ENCODE measurements around the gene CDKN2B.

CDKN2B gene

GRCh38 chr9:21988056-21988990, 20.8 kb downstream of the CDKN2B start:
- Histone ChIP-seq H3K4me3 (ENCODE audit: low read length) (no peak overlapping the region), H3K4me1 (ENCODE audit: control insufficient read depth, insufficient read depth, low read length) (no peaks in the 10 kb centered on the region), H3K27me3 (ENCODE audit: control insufficient read depth, insufficient read depth, low read length) (peaks cover 13% of the 10 kb centered on the region), H3K27ac (ENCODE audit: low read depth, low read length) (no peak overlapping the region), H3K9ac (ENCODE audit: low read length) (no peak overlapping the region), H3K36me3 (ENCODE audit: control insufficient read depth, insufficient read depth, low read length) (no peaks in the 10 kb centered on the region)

GRCh38 chr9:21985964-21986667, 23.0 kb downstream of the CDKN2B start:
- Histone ChIP-seq H3K27ac (ENCODE audit: low read depth, low read length) (no peak overlapping the region), H3K27me3 (ENCODE audit: control insufficient read depth, insufficient read depth, low read length) (peaks cover 10% of the 10 kb centered on the region), H3K9ac (ENCODE audit: low read length) (no peak overlapping the region), H3K4me3 (ENCODE audit: low read length) (no peak overlapping the region), H3K4me1 (ENCODE audit: control insufficient read depth, insufficient read depth, low read length) (no peaks in the 10 kb centered on the region), H3K36me3 (ENCODE audit: control insufficient read depth, insufficient read depth, low read length) (no peaks in the 10 kb centered on the region)

- Histone ChIP-seq H3K27me3 (ENCODE audit: control insufficient read depth, insufficient read depth, low read length) (peaks cover 1% of the 10 kb centered on the region), H3K4me1 (ENCODE audit: control insufficient read depth, insufficient read depth, low read length) (no peaks in the 10 kb centered on the region), H3K4me3 (ENCODE audit: low read length) (no peak overlapping the region), H3K27ac (ENCODE audit: low read depth, low read length) (no peak overlapping the region), H3K36me3 (ENCODE audit: control insufficient read depth, insufficient read depth, low read length) (no peaks in the 10 kb centered on the region), H3K9ac (ENCODE audit: low read length) (no peak overlapping the region)
Measured at GRCh38 chr9:21984101-21984500, 25.0 kb downstream of the CDKN2B start.

GRCh38 chr9:21983561-21983935, 25.6 kb downstream of the CDKN2B start:
- H3K27ac ChIP-seq (ENCODE audit: low read depth, low read length) = no peak overlapping the region
- H3K27me3 ChIP-seq (ENCODE audit: control insufficient read depth, insufficient read depth, low read length) = peaks cover 3% of the 10 kb centered on the region

GRCh38 chr9:21982861-21983560, 26.1 kb downstream of the CDKN2B start:
- Histone ChIP-seq H3K27ac (ENCODE audit: low read depth, low read length) (no peak overlapping the region), H3K27me3 (ENCODE audit: control insufficient read depth, insufficient read depth, low read length) (peaks cover 3% of the 10 kb centered on the region), H3K36me3 (ENCODE audit: control insufficient read depth, insufficient read depth, low read length) (no peaks in the 10 kb centered on the region), H3K9ac (ENCODE audit: low read length) (no peak overlapping the region), H3K4me1 (ENCODE audit: control insufficient read depth, insufficient read depth, low read length) (no peaks in the 10 kb centered on the region), H3K4me3 (ENCODE audit: low read length) (no peak overlapping the region)

More at GRCh38 chr9:21983561-21983935, 25.6 kb downstream of the CDKN2B start:
- Histone ChIP-seq H3K4me1 (ENCODE audit: control insufficient read depth, insufficient read depth, low read length) (no peaks in the 10 kb centered on the region), H3K36me3 (ENCODE audit: control insufficient read depth, insufficient read depth, low read length) (no peaks in the 10 kb centered on the region), H3K4me3 (ENCODE audit: low read length) (no peak overlapping the region), H3K9ac (ENCODE audit: low read length) (no peak overlapping the region)

GRCh38 chr9:21982391-21982790, 26.7 kb downstream of the CDKN2B start:
- Histone ChIP-seq H3K4me3 (ENCODE audit: low read length) (no peak overlapping the region), H3K36me3 (ENCODE audit: control insufficient read depth, insufficient read depth, low read length) (no peaks in the 10 kb centered on the region), H3K27ac (ENCODE audit: low read depth, low read length) (no peak overlapping the region), H3K4me1 (ENCODE audit: control insufficient read depth, insufficient read depth, low read length) (no peaks in the 10 kb centered on the region), H3K27me3 (ENCODE audit: control insufficient read depth, insufficient read depth, low read length) (peaks cover 4% of the 10 kb centered on the region), H3K9ac (ENCODE audit: low read length) (no peak overlapping the region)

- no peak overlapping the region for H3K9ac ChIP-seq (ENCODE audit: low read length)
- H3K27me3 ChIP-seq (ENCODE audit: control insufficient read depth, insufficient read depth, low read length) = peaks cover 39% of the 10 kb centered on the region
- peaks cover 4% of the 10 kb centered on the region for H3K4me1 ChIP-seq (ENCODE audit: control insufficient read depth, insufficient read depth, low read length)
- H3K27ac ChIP-seq (ENCODE audit: low read depth, low read length) = no peak overlapping the region
- no peak overlapping the region for H3K4me3 ChIP-seq (ENCODE audit: low read length)
- no peaks in the 10 kb centered on the region for H3K36me3 ChIP-seq (ENCODE audit: control insufficient read depth, insufficient read depth, low read length)
Measured at GRCh38 chr9:21976334-21976875, 32.7 kb downstream of the CDKN2B start.

- peaks cover 4% of the 10 kb centered on the region for H3K4me1 ChIP-seq (ENCODE audit: control insufficient read depth, insufficient read depth, low read length)
- H3K27me3 ChIP-seq (ENCODE audit: control insufficient read depth, insufficient read depth, low read length) = peaks cover 52% of the 10 kb centered on the region
- no peaks in the 10 kb centered on the region for H3K36me3 ChIP-seq (ENCODE audit: control insufficient read depth, insufficient read depth, low read length)
- H3K27ac ChIP-seq (ENCODE audit: low read depth, low read length) = no peak overlapping the region
- peak overlapping the region; percentile 41 for H3K4me3 ChIP-seq (ENCODE audit: low read length)
- H3K9ac ChIP-seq (ENCODE audit: low read length) = no peak overlapping the region
Measured at GRCh38 chr9:21974722-21975409, 34.2 kb downstream of the CDKN2B start.

GRCh38 chr9:21974343-21974721, 34.8 kb downstream of the CDKN2B start:
- H3K4me3 ChIP-seq (ENCODE audit: low read length) = peak overlapping the region; percentile 41
- no peak overlapping the region for H3K27ac ChIP-seq (ENCODE audit: low read depth, low read length)
- H3K9ac ChIP-seq (ENCODE audit: low read length) = no peak overlapping the region
- H3K4me1 ChIP-seq (ENCODE audit: control insufficient read depth, insufficient read depth, low read length) = peaks cover 4% of the 10 kb centered on the region
- H3K36me3 ChIP-seq (ENCODE audit: control insufficient read depth, insufficient read depth, low read length) = no peaks in the 10 kb centered on the region
- H3K27me3 ChIP-seq (ENCODE audit: control insufficient read depth, insufficient read depth, low read length) = peaks cover 57% of the 10 kb centered on the region

- H3K27me3 ChIP-seq (ENCODE audit: control insufficient read depth, insufficient read depth, low read length) = peaks cover 66% of the 10 kb centered on the region
- no peak overlapping the region for H3K4me3 ChIP-seq (ENCODE audit: low read length)
- H3K27ac ChIP-seq (ENCODE audit: low read depth, low read length) = no peak overlapping the region
- peaks cover 4% of the 10 kb centered on the region for H3K4me1 ChIP-seq (ENCODE audit: control insufficient read depth, insufficient read depth, low read length)
- H3K9ac ChIP-seq (ENCODE audit: low read length) = no peak overlapping the region
- no peaks in the 10 kb centered on the region for H3K36me3 ChIP-seq (ENCODE audit: control insufficient read depth, insufficient read depth, low read length)
Measured at GRCh38 chr9:21972361-21972760, 36.7 kb downstream of the CDKN2B start.

GRCh38 chr9:21970800-21971640, 38.1 kb downstream of the CDKN2B start:
- Histone ChIP-seq H3K36me3 (ENCODE audit: control insufficient read depth, insufficient read depth, low read length) (no peaks in the 10 kb centered on the region), H3K9ac (ENCODE audit: low read length) (no peak overlapping the region), H3K4me1 (ENCODE audit: control insufficient read depth, insufficient read depth, low read length) (peaks cover 4% of the 10 kb centered on the region), H3K27ac (ENCODE audit: low read depth, low read length) (no peak overlapping the region), H3K27me3 (ENCODE audit: control insufficient read depth, insufficient read depth, low read length) (peaks cover 67% of the 10 kb centered on the region), H3K4me3 (ENCODE audit: low read length) (no peak overlapping the region)
